ENCODE measurements around the gene CYP46A1. TPM values are rescaled to one million over a fixed set of nuclear protein-coding genes. Genes with fewer than 3 reads are reported as not detected.

The CYP46A1 gene
- total and polyA plus RNA-seq, 4 donors: 0.14 to 0.92 (median 0.48) TPM

- DNase-seq (ENCODE audit: low spot score): no peak
- 87% methylated on average over 6 of the region's 6 CpGs for WGBS
- Histone ChIP-seq H3K9me3 (ENCODE audit: control insufficient read depth in 4 of 4, low read length in 3 of 4) (no peaks in the 10 kb centered on the region), H3K4me1 (ENCODE audit: control insufficient read depth in 4 of 4, insufficient read depth in 4 of 4, low read length in 3 of 4) (peaks cover 2 to 13% (median 9%) of the 10 kb centered on the region in 4 donors), H3K27ac (ENCODE audit: low read depth in 1 of 2, low read length in 2 of 2) (no peak overlapping the region), H3K9ac (ENCODE audit: low read depth in 1 of 2, low read length in 2 of 2) (no peak overlapping the region), H3K27me3 (ENCODE audit: control insufficient read depth in 4 of 4, insufficient read depth in 4 of 4, low read length in 3 of 4) (no peaks in the 10 kb centered on the region), H3K36me3 (ENCODE audit: control insufficient read depth in 4 of 4, insufficient read depth in 3 of 4, low read depth in 1 of 4, low read length in 3 of 4) (no peaks in the 10 kb centered on the region), H3K4me3 (ENCODE audit: low read depth in 1 of 3, low read length in 3 of 3) (no peak overlapping the region)
- TF ChIP-seq MAX (IDR thresholded peaks at IDR 0.05) (no peak), ZBTB33 (IDR thresholded peaks at IDR 0.05) (no peak), RXRA (IDR thresholded peaks at IDR 0.05) (no peak), CTCF (IDR thresholded peaks at IDR 0.05; ENCODE audit: low read depth, low read length, missing input control) (no peak), EGR1 (IDR thresholded peaks at IDR 0.05; ENCODE audit: low read depth in 2 of 2) (no peak), REST (IDR thresholded peaks at IDR 0.05) (no peak), GABPA (IDR thresholded peaks at IDR 0.05 in 1 of 2, conservative IDR thresholded peaks at IDR 0.05 in 1 of 2) (no peak), TAF1 (conservative IDR thresholded peaks at IDR 0.05) (no peak), HNF4G (IDR thresholded peaks at IDR 0.05) (no peak), ATF3 (IDR thresholded peaks at IDR 0.05) (no peak)
These were observed 84.3 kb downstream of the CYP46A1 start for GRCh38 chr14:99768381-99768780.

- Histone ChIP-seq H3K9ac (ENCODE audit: low read depth in 1 of 2, low read length in 2 of 2) (no peak overlapping the region), H3K36me3 (ENCODE audit: control insufficient read depth in 4 of 4, insufficient read depth in 3 of 4, low read depth in 1 of 4, low read length in 3 of 4) (no peaks in the 10 kb centered on the region), H3K27me3 (ENCODE audit: control insufficient read depth in 4 of 4, insufficient read depth in 4 of 4, low read length in 3 of 4) (no peaks in the 10 kb centered on the region), H3K4me1 (ENCODE audit: control insufficient read depth in 4 of 4, insufficient read depth in 4 of 4, low read length in 3 of 4) (peaks cover 2 to 10% (median 8%) of the 10 kb centered on the region in 4 donors), H3K4me3 (ENCODE audit: low read depth in 1 of 3, low read length in 3 of 3) (no peak overlapping the region), H3K9me3 (ENCODE audit: control insufficient read depth in 4 of 4, low read length in 3 of 4) (no peaks in the 10 kb centered on the region), H3K27ac (ENCODE audit: low read depth in 1 of 2, low read length in 2 of 2) (no peak overlapping the region)
- WGBS: 94% methylated on average over 6 of the region's 6 CpGs
- no peak for DNase-seq (ENCODE audit: low spot score)
- TF ChIP-seq EGR1 (IDR thresholded peaks at IDR 0.05; ENCODE audit: low read depth in 2 of 2) (no peak), TAF1 (conservative IDR thresholded peaks at IDR 0.05) (no peak), FOXA1 (IDR thresholded peaks at IDR 0.05) (no peak), FOXA2 (IDR thresholded peaks at IDR 0.05) (no peak), ATF3 (IDR thresholded peaks at IDR 0.05) (no peak), SP1 (IDR thresholded peaks at IDR 0.05) (no peak), REST (IDR thresholded peaks at IDR 0.05) (no peak), YY1 (IDR thresholded peaks at IDR 0.05) (no peak), JUND (IDR thresholded peaks at IDR 0.05) (no peak), HNF4G (IDR thresholded peaks at IDR 0.05) (no peak), MAX (IDR thresholded peaks at IDR 0.05) (no peak), NR2F2 (IDR thresholded peaks at IDR 0.05) (no peak), RAD21 (IDR thresholded peaks at IDR 0.05) (no peak), GABPA (IDR thresholded peaks at IDR 0.05 in 1 of 2, conservative IDR thresholded peaks at IDR 0.05 in 1 of 2) (no peak), CTCF (IDR thresholded peaks at IDR 0.05; ENCODE audit: low read depth, low read length, missing input control) (no peak)
These were observed 85.0 kb downstream of the CYP46A1 start for GRCh38 chr14:99769123-99769522.

Measured in liver (tissue), 9 donors.